ENCODE results near the gene LAMA2. TPM values are rescaled to one million over a fixed set of nuclear protein-coding genes. Genes with fewer than 3 reads are reported as not detected.

Gene LAMA2
- polyA plus RNA-seq, 3 donors: not detected

- intact Hi-C loops (cut with micrococcal nuclease): no loop called here
- no peak overlapping the region for H2AFZ ChIP-seq (ENCODE audit: insufficient read depth, low read depth, low read length, poor library complexity, severe bottlenecking)
- H3K9me3 ChIP-seq (replicated peaks in 1 of 2; ENCODE audit: control insufficient read depth in 1 of 2, insufficient read depth in 1 of 2, low read length in 2 of 2): no peaks in the 10 kb centered on the region
- TF ChIP-seq, protein P1, sequence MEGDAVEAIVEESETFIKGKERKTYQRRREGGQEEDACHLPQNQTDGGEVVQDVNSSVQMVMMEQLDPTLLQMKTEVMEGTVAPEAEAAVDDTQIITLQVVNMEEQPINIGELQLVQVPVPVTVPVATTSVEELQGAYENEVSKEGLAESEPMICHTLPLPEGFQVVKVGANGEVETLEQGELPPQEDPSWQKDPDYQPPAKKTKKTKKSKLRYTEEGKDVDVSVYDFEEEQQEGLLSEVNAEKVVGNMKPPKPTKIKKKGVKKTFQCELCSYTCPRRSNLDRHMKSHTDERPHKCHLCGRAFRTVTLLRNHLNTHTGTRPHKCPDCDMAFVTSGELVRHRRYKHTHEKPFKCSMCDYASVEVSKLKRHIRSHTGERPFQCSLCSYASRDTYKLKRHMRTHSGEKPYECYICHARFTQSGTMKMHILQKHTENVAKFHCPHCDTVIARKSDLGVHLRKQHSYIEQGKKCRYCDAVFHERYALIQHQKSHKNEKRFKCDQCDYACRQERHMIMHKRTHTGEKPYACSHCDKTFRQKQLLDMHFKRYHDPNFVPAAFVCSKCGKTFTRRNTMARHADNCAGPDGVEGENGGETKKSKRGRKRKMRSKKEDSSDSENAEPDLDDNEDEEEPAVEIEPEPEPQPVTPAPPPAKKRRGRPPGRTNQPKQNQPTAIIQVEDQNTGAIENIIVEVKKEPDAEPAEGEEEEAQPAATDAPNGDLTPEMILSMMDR (IDR thresholded peaks at IDR 0.05): no peak
- no peak overlapping the region for H3K4me2 ChIP-seq (replicated peaks; ENCODE audit: extremely low read depth, low read length, poor library complexity, severe bottlenecking)
- no peak overlapping the region for H3K27ac ChIP-seq (ENCODE audit: low read depth in 1 of 2, low read length in 2 of 2)
- H3K4me1 Mint-ChIP-seq: no peaks in the 10 kb centered on the region
- H3K4me3 Mint-ChIP-seq: no peak overlapping the region
- no peaks in the 10 kb centered on the region for H3K27me3 ChIP-seq (ENCODE audit: control insufficient read depth in 2 of 2, insufficient read depth in 2 of 2, low read length in 2 of 2)
- H4K20me1 ChIP-seq (ENCODE audit: insufficient read depth, low read length): no peaks in the 10 kb centered on the region
- no peak for DNase-seq
- H3K36me3 ChIP-seq (replicated peaks in 1 of 2; ENCODE audit: control insufficient read depth in 1 of 2, insufficient read depth in 2 of 2, low read length in 2 of 2): no peaks in the 10 kb centered on the region
- no peak overlapping the region for H3K27ac Mint-ChIP-seq
- no peaks in the 10 kb centered on the region for H3K36me3 Mint-ChIP-seq
- no peaks in the 10 kb centered on the region for H3K4me1 ChIP-seq (ENCODE audit: control insufficient read depth in 1 of 2, insufficient read depth in 2 of 2, low read length in 2 of 2)
- H3K9ac ChIP-seq (ENCODE audit: insufficient read depth, low read length, poor library complexity, severe bottlenecking): no peak overlapping the region
- no peaks in the 10 kb centered on the region for H3K79me2 ChIP-seq (ENCODE audit: insufficient read depth, low read length)
- no peaks in the 10 kb centered on the region for H3K9me3 Mint-ChIP-seq
- no peak overlapping the region for H3K4me3 ChIP-seq (replicated peaks in 1 of 3; ENCODE audit: low read depth in 2 of 3, low read length in 3 of 3)
- H3K27me3 Mint-ChIP-seq (ENCODE audit: low read depth in 3 of 3): peaks cover 0 to 1% (median 1%) of the 10 kb centered on the region in 3 donors
- 95% methylated on average over 2 of the region's 2 CpGs for WGBS (ENCODE audit: insufficient coverage)
These were observed 467.3 kb downstream of the LAMA2 start for GRCh38 chr6:129350278-129350677.

DNA sequence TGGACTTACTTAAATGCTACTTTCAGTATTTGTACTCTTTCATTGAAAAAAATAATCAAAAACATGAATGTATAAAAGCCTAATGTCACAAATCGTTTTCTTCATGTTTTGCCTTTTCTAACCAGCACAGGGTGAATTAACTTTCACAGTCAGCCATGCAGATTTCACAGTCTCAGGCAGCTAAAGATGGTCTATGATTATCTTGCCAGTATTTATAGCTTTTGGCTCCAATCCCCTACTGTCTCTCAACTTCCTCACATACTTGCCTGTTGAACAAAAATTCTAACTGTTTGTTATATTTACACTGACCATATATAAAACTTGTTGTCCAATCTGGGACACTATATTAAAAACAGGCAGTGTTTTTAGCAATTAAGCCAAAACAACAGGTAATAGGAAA is 468.9 kb downstream of the LAMA2 start:
- intact Hi-C loops (cut with micrococcal nuclease): no loop called here
- TF ChIP-seq, protein P1 (IDR thresholded peaks at IDR 0.05): no peak
- H3K27ac ChIP-seq (ENCODE audit: low read depth in 1 of 2, low read length in 2 of 2): no peak overlapping the region
- no peak overlapping the region for H2AFZ ChIP-seq (ENCODE audit: insufficient read depth, low read depth, low read length, poor library complexity, severe bottlenecking)
- no peaks in the 10 kb centered on the region for H3K27me3 ChIP-seq (ENCODE audit: control insufficient read depth in 2 of 2, insufficient read depth in 2 of 2, low read length in 2 of 2)
- no peaks in the 10 kb centered on the region for H3K9me3 Mint-ChIP-seq
- H3K4me1 Mint-ChIP-seq: no peaks in the 10 kb centered on the region
- WGBS (ENCODE audit: insufficient coverage): no CpG with 5 or more reads among the region's 1 CpG
- no peak overlapping the region for H3K4me3 ChIP-seq (replicated peaks in 1 of 3; ENCODE audit: low read depth in 2 of 3, low read length in 3 of 3)
- no peaks in the 10 kb centered on the region for H3K4me1 ChIP-seq (ENCODE audit: control insufficient read depth in 1 of 2, insufficient read depth in 2 of 2, low read length in 2 of 2)
- H3K4me3 Mint-ChIP-seq: no peak overlapping the region
- H4K20me1 ChIP-seq (ENCODE audit: insufficient read depth, low read length): no peaks in the 10 kb centered on the region
- no peaks in the 10 kb centered on the region for H3K36me3 ChIP-seq (replicated peaks in 1 of 2; ENCODE audit: control insufficient read depth in 1 of 2, insufficient read depth in 2 of 2, low read length in 2 of 2)
- no peak for DNase-seq
- H3K9me3 ChIP-seq (replicated peaks in 1 of 2; ENCODE audit: control insufficient read depth in 1 of 2, insufficient read depth in 1 of 2, low read length in 2 of 2): no peaks in the 10 kb centered on the region
- H3K36me3 Mint-ChIP-seq: no peaks in the 10 kb centered on the region
- H3K79me2 ChIP-seq (ENCODE audit: insufficient read depth, low read length): no peaks in the 10 kb centered on the region
- no peak overlapping the region for H3K27ac Mint-ChIP-seq
- peaks cover 0 to 1% (median 1%) of the 10 kb centered on the region in 3 donors for H3K27me3 Mint-ChIP-seq (ENCODE audit: low read depth in 3 of 3)
- no peak overlapping the region for H3K4me2 ChIP-seq (replicated peaks; ENCODE audit: extremely low read depth, low read length, poor library complexity, severe bottlenecking)
- H3K9ac ChIP-seq (ENCODE audit: insufficient read depth, low read length, poor library complexity, severe bottlenecking): no peak overlapping the region
